Activated gamma-delta T cell treated with Interleukin-2 at 50 U/mL for 16 hours (primary cell): ENCODE measurements around the gene DEPDC1.
"Not testable (repeated sequence)": the region's sequence is repeated elsewhere in the genome, so short reads cannot be mapped to it uniquely, and the experiment has no call there.

Experiments
- DNase-seq: peaks from one replicate; pipeline ENCODE4 v3.0.0-alpha.2; 2020

DEPDC1 gene

DNA sequence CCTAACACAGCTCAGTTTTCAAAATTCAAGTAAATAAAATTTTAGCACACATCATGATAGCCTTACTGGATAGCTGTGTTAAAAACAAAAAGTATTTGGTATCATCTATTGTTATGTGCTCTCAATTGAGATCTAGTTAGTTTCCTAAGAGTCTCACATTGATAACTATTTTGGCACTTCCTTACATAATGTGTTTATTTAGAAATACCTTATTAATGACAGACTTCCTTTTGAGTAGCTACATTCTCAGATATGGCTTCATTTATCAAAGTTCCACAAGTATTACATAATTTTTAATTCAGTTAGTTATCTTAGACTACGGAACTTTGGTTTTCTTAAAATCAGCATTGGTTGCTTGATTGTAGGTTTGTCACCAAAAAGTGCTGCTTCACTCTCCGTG lies 20.3 kb downstream of the DEPDC1 start:
- DNase-seq, result not testable (repeated sequence)

DNA sequence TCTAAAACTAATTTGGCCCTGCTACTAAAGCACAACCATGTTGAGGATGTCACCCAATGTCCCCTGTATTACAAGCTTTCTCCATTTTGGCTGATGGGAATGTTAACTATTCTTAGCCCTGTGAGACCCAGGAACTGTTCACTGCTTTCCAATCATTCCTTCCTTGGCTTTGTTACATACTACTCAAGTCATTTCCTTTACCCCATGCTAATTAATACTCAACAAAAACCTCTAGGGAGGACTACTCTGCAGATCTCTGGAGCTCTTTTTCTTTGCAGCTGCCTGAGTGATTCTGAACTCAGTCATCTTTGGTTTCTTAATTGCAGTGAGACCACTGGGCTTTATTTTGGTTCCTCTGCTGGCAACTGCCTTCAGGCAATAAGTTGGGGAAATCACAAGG lies 23.8 kb downstream of the DEPDC1 start:
- DNase-seq, result no peak

DNA sequence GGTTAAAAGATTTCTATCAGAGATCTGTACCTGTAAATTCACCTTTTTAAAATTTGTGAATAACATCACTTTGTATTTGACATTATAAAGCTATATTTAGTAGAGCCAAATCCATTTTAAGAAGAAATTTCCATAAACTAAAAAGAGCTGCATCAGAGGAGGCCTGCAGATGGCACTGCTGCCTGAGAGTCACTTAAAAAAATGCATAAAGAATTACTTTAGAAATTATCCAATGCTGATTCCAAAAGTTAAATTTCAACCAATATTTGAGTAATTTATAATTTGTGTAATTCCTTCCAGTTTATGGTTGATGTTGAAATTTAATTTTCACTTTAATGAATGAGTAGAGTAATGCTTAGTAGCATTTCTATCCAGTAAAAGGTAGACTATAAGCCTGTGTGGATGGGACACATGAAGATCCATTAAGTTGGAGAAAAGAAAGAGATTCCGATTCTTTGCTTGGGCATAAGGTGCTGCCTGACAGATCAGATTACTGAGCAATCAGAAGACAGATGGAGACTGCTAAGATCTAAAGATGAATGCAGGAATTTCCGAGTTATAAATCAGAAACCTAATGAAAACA lies 26.4 kb downstream of the DEPDC1 start:
- no peak for DNase-seq

DNA sequence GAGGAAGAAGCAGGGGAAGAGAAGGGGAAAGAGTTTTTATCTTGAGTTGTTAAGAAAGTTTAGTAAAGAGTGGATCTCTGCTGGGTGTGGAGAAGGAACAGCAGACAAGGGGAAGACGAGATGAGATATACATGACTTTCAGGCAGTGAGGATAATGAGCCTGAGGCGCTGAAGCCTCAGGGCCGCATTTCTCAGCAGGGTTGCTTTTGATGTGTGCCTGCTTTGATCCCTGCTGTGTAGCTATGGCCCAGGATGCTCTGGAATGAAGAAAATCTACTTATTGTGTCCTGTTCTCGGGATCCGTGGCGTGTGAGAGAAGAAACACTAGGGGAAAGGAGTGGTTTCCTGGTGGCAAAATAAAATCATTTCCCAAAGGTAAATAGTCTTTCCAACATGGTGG lies 32.0 kb downstream of the DEPDC1 start:
- DNase-seq, result no peak

DNA sequence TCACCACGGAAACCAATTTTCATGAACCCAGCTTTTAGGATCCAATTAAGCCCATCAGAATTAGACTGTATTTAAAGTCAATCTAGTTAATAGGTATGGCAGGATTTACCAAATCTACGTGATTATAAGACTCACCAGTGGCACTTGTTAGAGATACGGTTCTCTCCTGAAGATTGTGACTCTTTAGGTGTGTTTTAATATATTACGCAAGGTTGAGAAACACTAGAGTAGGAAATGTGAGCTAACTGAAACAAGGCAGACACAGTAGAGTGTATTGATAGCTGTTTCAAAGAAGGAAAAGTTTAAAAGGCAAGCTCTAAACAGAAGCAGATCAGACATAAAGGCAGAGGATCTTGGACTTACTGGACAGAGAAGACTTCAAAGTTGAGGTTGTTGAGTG lies 35.9 kb downstream of the DEPDC1 start:
- no peak for DNase-seq

DNA sequence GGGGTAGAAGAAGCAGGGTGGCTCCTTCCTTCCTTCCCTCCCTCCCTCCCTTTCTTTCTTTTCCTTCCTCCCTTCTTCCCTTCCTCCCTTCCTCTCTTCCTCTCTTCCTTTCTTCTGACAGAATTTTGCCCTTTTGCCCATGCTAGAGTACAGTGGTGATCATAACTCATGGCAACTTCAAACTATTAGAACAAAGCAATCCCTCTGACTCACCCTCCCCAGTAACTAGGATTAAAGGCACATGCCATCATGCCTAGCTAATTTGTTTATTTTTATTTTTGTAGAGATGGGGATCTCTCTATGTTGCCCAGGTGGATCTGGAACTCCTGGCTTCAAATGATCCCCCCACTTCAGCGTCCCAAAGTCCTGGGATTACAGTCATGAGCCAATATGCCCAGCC lies 37.1 kb downstream of the DEPDC1 start:
- no peak for DNase-seq

DNA sequence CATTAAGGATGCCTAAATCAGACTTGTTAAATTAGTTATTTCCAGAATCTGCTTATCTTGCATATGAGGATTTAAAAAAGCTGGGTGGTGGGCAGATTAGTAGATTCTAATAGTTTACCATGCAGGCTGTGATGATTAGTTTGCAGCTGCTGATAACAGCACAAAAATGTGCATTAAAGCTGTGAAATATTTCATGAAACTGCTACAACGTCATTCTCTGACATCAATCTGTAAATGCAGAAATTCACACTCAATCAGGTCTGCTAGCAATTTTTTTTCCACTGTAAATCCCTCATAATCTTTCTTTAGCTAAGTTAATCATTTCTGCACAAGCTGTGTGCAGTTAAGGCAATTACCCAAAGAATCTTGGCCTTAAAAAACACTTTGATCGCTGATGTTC lies 37.8 kb downstream of the DEPDC1 start:
- no peak for DNase-seq

DNA sequence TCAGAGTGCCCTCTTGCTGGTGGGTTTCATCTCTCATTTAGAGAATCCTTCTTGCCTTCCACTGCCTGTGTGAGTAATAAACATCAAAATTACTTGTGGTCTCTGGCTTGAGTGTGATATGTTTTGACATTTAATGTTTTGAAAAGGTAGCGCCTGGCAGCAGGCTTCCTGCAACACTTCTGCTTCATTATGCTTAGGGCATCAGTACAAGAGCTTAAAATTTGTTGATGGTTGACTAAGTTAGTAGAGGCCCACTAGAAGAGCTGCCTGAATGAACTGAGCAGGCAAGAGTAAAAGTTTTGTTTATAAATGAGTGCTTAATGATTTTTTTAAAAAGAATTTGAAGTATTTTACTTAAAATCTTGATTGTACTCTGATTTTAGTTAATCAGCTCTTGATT lies 40.7 kb downstream of the DEPDC1 start:
- DNase-seq, result no peak

DNA sequence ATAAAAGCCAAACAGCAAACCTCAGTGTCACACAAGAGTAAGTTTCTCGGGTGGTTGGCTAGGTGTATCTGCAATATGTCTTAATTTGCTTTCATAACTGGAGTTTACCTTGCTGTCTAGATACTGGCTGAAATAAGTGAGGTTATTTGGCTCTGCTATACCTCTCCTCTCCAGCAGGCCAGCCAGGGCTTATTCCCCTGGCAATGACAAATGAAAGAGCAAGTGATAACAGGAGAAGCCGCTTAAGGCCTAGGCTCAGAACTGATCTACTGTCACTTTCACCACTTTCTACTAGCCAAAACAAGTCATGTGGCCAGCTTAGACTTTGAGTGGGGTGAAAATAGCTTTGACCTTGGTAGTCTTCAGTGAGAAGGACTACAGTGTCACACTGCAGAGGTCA lies 42.3 kb downstream of the DEPDC1 start:
- DNase-seq, result no peak

DNA sequence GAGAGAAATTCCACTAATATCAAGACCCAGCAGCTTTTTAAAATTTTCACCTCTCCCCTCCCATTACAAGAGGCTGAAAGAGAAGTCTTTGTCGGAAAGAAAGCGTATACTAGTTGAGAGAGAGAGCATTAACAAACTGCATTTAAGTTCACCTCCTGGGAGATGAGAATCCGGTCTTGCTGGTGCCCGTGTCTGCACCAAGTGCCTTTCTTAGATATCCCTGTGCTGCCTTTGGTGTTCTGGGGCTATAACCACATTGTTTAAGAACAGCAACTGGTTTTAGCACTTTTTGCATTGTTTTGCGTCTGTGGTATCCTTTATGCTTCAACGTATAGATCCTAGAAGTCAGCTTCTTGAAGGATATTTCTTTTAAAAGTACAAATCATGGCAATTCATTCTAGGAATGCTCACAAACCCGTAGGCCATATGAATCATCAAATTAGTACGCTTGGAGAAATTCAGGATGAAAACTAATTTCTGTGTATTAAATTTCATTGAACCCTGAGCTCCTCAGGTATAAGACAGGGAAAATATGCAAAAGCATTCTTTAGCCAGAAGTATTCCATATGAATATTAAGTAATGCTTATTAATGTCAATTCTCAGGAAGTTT lies 43.7 kb downstream of the DEPDC1 start:
- DNase-seq, result no peak

DNA sequence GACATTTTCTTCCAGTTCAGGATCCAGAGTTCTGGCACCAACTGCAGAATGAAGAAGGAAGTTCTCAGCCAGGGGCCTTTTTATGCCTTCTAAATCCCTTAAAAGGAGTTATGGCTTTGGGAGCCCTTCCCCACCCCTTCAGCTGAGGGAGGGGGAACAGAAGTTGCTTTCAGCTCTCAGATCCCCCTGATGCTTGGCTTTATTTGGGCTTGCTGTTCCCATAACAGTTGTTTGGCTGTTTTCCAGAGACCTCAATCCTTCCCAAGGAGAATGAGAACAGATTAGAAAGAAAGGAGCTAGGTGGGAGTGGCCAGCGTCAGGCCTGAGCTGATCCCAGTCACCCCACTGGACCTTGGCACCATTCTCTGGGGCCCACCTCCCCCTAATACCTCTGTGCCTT lies 47.0 kb downstream of the DEPDC1 start, which contains the start of gene RPE65:
Gene RPE65 (minus strand): TSS at position 54 of the 400 bp plus-strand sequence. CDS start 49 bp downstream, at position 5.
- no peak for DNase-seq

DNA sequence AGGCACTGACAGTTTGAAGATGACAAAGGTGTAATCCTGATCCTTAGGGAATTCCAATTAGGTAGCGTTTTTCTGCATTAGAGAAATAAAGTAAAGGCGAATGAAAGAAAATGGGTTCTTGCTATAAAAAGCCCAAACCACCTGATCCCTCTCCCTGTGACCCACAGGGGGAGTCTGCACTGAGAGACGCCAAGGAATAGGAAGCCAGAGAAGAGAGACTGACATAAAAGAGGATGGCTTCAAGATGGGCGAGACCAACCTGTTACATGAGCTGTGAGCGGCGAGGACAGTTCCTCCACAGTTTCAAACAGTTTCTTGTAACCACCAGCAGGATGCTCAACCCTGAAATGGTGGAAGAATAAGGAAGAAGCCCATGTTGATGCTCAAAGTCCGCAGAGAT lies 48.5 kb downstream of the DEPDC1 start:
- no peak for DNase-seq

DNA sequence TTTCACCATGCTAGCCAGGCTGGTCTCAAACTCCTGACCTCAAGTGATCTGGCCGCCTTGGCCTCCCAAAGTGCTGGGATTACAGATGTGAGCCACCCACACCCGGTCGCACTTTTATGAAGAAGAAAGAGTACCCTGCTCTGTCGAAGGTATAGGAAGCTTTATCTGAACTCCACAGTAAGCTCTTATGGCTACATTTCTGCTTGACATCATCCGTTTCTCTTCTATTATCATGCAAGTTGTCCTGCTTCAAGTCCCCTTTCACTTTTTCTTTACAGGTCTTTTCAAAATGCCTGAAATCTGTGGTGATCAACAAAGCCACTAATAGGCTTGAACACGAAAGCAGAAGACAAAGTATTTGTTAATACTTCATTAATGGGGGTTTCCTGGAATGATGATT lies 51.2 kb downstream of the DEPDC1 start:
- no peak for DNase-seq

DNA sequence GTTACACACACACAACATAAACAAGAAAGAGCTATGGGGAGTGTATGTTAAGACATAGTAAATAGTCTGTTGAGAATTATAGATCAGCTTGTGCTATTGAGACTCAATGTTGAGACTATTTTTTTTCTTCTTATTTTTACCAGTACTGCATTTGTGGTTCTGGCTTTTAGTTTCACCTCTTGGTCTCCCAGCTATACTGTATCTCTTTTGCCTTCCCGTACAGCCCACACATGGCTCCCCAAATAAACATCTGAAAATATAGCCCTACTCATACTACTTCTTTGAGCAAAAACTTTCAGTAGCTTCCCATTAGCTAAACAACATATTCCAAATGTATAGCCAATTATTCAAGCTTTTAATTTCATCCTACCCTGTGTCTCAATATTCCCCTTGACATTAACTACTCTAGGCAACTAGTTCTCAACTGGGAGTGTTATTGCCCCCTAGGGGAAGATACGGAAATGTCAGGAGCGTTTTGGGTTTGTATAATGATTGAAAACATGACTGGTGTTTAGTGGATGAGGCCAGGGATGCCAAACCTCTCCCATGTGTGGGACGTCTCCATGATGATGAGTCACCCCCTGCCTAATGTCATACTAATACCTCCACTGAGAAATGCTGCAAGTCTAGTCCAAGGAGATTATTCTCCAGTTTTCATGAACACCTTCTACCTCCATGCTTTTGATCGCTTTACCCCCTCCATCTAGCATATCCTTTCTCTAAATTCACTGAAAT lies 53.9 kb downstream of the DEPDC1 start:
- no peak for DNase-seq

DNA sequence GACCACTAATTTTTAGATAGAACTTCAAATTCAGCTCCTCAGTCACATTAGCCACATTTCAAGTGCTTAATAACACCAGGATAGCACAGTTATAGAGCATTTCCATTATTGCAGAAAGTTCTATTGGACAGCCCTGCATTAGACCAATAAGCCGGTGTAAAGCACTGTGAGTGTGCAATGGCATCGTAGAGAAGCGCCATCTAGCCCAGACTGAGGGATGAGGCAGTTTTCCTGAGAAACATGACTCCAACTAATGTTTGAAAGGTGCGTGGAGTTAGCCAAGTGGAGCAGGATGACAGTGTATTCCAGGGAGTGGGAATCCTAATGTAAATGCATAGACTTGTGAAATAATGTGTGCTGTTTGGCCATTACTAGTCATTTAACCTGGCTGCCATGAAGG lies 54.9 kb downstream of the DEPDC1 start:
- no peak for DNase-seq

DNA sequence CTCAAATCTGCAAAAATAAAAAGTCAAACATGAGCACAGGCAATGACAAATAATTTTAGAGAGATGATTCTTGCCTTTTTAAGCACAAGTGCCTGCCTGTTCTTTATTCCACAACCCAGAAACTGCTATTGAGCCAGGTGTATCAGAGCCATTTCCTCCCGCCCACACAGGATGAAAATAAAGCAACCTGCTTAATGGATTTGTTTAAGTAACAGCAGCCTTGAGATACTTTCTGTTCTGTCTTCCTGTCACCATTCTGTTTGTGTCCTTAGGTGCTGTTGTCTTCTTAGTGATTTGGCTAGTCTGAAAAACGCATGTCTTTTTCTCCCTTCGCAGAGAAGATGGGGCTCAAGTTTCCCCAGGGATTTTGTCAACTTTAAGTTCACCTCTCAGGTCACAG lies 58.6 kb downstream of the DEPDC1 start:
- DNase-seq, result no peak

DNA sequence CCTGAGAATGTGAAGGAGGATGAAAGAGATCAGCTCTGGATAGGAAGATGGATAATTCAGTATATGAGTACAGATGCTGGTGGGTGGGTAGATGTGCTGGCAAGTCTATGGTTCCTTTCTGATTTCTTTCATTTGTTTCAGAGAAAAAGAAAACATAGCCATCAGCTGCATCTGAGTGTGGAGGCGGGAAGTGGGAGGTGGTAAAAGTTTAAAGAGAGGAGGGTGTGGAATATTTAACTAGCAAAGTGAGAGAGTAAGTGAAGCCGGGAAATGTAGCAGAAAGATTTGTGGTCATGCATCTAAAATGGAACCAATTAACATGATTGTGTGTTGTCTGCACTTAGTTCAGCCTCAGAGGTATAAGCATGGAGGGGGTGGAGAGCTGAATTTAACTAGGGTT lies 63.5 kb downstream of the DEPDC1 start:
- DNase-seq, result no peak

DNA sequence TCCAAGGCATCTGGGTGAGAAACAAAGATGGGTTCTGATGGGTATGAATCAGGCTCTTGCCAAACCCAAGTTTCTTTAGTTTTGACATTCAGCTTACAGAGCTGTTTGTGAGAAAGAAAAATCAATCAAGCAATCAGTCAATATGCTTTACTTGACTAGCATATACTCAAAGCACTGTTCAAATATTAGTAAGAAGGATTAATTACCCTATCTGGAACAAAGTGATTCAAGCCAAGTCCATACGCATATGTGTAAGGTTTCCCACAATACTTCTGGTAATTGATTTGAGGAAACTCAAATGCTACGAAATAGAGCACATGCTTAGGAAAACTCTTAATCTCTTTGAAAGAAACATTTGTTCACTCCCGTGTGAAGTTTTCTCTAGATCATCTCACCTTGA lies 65.8 kb downstream of the DEPDC1 start:
- DNase-seq, result no peak

DNA sequence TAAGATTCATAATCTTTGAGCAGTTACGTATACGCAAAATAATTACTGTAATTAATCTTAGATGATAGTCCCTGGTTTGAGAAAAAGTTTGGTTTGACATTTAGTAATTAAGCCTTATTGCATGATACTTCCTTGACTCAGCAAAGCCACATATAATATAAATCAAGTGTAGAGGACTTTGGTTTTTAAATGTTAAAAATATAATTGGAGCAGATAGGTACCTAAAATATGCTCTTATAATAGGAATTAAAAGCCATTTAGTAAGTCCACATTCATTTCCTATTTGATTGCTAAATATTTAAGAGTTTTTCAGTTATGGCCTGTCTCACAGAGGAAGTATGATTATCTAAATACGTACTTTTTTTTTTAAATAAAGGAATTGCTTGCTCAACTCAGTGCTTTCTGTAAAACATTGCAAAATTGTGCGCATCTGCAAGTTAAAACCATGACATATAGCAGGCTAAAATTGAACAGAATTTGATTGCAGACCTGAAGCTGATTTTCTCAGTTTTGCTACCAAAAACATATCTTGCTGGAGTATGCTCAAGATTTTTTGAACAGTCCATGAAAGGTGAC lies 67.6 kb downstream of the DEPDC1 start:
- DNase-seq, result no peak

DNA sequence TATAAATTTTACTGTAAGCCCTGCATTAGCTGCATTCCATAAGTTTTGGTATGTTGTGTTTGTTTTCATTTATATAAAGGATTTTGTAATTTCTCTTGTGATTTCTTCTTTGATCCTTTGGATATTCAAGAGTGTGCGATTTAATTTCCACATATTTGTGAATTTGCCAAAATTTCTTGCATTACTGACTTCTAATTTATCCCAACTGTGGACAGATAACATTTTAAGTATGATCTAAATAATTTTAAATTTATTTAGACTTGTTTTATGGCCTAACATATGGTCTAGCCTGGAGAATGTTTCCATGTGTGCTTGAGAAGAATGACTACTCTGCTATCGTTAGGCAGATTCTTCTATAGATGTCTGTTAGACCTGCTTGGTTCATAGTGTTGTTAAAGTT lies 70.3 kb downstream of the DEPDC1 start:
- DNase-seq, result no peak
